AG09309 (cell line): Measurements from ENCODE around the gene PTPN21.

Source experiments
- DNase-seq: peaks from one replicate; pipeline ENCODE4 v3.0.0-alpha.2; 2010; ENCODE audit warnings: low read depth
- H3K4me3 ChIP-seq: 2 replicates; pipeline ENCODE4 v1.5.1; 2011; ENCODE audit warnings: mild to moderate bottlenecking, low read depth, low read length, moderate library complexity; ENCODE audit not compliant: control insufficient read depth
- TF ChIP-seq, protein P1 (sequence below): IDR thresholded peaks from 2 replicates; pipeline ENCODE4 v1.5.1; 2011; ENCODE audit warnings: mild to moderate bottlenecking, low read depth, low read length, inconsistent platforms; ENCODE audit not compliant: insufficient read depth, control insufficient read depth; ENCODE audit errors: missing control alignments

Gene PTPN21

DNA sequence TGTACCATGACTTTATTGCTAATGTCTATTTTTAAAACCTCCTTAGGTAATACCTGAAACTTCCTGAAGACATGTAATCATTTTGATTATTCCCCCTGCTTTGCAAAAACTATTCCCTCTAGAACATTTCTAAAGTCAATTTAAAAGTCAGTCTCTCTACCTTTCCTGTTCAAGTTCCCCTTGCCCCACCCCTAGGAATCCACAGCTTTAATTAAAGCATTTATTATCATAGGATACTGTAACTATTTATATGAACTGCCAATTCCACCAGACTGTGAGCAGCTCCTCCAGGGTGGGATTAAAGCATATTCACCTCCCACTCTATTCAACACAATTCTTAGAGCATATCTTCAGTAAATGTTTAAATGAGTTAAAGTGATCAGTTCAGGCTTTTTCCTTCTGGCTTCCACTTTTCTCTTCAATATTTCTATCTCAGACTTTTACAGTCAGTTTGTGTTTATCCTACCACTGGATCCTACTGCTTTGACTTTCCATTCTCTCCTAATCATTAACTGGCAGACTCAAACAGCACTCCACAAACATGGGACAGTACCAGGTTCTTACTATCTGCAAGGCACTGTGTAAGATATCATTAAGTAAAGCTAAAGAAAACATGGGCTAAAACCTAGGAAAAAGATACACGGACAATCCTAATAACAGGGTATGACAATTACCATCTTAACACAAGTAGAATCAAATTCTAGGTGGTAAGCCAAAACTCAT, 39.1 kb downstream of the PTPN21 start:
- DNase-seq, result no peak
- TF ChIP-seq, protein P1, sequence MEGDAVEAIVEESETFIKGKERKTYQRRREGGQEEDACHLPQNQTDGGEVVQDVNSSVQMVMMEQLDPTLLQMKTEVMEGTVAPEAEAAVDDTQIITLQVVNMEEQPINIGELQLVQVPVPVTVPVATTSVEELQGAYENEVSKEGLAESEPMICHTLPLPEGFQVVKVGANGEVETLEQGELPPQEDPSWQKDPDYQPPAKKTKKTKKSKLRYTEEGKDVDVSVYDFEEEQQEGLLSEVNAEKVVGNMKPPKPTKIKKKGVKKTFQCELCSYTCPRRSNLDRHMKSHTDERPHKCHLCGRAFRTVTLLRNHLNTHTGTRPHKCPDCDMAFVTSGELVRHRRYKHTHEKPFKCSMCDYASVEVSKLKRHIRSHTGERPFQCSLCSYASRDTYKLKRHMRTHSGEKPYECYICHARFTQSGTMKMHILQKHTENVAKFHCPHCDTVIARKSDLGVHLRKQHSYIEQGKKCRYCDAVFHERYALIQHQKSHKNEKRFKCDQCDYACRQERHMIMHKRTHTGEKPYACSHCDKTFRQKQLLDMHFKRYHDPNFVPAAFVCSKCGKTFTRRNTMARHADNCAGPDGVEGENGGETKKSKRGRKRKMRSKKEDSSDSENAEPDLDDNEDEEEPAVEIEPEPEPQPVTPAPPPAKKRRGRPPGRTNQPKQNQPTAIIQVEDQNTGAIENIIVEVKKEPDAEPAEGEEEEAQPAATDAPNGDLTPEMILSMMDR, result no peak
- H3K4me3 ChIP-seq, result no peak overlapping the region

DNA sequence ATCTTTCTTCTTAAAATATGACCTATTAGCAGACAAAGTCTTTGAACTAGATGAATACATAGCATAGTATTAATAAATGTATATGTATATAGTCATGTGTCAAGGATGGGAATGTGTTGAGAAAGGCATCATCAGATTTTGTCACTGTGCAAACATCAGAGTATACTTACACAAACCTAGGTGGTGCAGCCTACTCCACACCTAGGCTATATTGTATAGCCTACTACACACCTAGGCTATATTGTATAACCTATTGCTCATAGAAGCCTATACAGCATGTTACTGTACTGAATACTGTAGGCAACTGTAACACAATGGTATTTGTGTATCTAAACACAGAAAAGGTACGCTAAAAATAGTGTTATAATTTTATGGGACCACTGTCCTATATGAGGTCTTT, 47.6 kb downstream of the PTPN21 start:
- no peak for DNase-seq
- no peak overlapping the region for H3K4me3 ChIP-seq
- TF ChIP-seq, protein P1, result no peak

DNA sequence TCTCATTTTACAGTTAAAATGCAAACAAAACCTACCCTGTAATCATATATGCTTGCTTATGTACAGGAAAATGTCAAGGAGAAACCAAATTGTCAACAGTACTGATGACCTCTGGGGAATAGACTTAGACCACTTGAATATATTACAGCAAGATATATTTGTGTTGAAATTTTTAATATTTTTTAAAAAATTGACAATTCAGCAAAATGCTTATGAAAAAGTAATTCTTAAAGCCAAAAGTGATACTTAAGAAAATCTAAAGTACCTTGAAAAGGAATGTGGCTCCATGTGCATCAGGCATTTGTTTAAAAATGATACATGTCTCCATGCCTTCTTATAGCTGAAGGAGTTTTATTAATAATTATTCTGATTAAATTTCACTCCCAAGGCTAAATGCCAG, 49.2 kb downstream of the PTPN21 start:
- TF ChIP-seq, protein P1, result no peak
- no peak overlapping the region for H3K4me3 ChIP-seq
- DNase-seq, result no peak

DNA sequence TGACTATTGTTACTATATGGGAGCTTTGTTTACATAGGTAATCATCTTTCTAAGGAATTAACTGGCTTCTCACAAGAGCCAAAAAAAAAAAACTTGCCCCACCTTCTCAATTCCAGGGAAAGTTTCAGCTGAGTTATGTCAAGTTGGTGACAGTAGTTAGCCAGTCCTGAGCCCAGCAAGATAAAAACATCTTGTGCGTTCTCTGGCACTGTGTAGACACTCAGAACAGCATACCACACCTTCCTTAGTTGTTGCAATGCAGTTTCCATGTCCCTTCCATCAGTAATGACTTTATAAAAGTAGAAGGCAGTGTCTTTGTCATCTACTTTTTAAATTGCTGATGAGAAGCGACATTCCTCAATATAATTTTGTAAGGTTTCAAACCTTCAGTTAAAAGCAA, 50.2 kb downstream of the PTPN21 start:
- TF ChIP-seq, protein P1, result no peak
- no peak overlapping the region for H3K4me3 ChIP-seq

DNA sequence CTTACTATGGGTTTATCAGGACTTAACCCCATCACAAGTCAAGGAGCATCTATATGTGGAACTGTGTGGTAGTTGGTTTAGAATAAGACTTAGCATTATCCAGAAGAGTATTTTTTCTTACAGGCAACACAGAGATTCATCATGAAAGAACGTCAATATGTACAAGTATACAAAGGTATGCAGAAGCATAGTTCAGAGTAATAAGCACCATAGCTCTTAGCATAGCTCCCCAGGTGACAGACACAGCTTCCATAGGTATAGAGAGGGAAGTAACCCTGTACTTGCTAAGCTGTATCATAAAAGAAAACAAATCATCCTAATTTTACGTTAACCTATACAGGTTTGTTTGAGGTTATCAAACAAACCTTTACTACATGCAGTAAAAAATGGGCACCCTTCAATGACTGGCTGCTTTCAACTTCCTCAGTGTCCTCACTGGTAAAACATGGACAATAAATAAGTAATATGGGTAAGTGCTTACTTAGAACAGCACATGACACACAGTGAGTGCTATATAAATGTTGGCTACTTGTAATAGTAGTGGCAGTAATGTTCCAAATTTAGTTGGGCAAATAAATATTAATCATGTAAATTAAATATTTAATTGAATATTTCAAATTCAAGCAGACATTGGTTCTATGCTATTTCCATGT, 50.9 kb downstream of the PTPN21 start:
- DNase-seq, result no peak
- H3K4me3 ChIP-seq, result no peak overlapping the region
- TF ChIP-seq, protein P1, result no peak

More for the DNA sequence above, 50.2 kb downstream of the PTPN21 start:
- no peak for DNase-seq

DNA sequence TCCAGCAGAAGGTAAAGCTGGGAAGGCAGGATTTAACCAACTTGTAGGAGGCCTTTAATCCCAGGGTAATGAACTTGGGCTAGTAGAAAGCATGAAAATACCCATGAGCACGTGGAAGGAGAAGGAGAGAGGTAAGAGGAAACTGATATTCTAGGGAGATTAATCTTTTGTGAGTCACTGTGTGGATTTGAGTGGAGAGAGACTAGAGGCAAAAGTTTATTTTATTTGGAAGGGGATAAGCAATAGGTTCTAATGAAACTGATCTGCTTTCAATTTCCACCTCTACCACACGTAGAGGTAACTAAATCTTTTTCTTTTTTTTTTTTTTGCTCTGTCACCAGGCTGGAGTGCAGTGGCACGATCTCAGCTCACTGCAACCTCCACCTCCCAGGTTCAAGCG, 52.1 kb downstream of the PTPN21 start:
- DNase-seq, result no peak
- TF ChIP-seq, protein P1, result no peak
- no peak overlapping the region for H3K4me3 ChIP-seq
